ENCODE data around the gene TMCC1. TPM values are rescaled to one million over a fixed set of nuclear protein-coding genes. Genes with fewer than 3 reads are reported as not detected.
"Not testable (repeated sequence)": the region's sequence is repeated elsewhere in the genome, so short reads cannot be mapped to it uniquely, and the experiment has no call there.

Gene TMCC1
- 10 to 100 TPM; 22.5 to 26.0 (median 23.8) TPM for polyA plus RNA-seq (ENCODE audit: insufficient read length in 4 of 4)

DNA sequence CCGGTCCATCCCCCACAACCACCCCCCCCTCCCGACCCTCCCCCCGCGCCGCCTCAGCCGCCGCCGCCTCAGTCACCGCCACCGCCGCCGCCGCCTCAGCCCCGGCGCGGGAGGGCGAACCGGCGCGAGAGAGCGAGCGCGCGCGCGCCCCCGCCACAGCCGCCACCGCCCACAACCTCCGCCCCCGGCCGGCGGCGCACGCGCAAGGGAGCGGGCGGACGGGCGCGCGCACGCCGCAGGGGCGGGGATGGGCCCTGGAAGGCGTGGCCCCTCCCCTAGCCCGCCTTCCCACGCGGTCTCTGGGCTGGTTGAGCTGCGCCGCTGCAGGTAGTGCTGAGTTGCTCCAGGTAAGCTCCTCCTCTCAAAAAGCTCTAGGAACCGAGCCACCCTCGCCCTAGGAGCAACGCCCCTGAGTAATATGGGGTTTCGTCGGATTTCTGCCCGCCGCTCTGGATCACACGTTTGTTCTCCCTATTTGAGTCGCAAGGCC, at the start of gene TMCC1:
TMCC1 (minus strand) TSS at position 131 of the 490 bp plus-strand sequence.
- DNase-seq (ENCODE audit: low read depth in 4 of 4, low spot score in 3 of 4): peak; percentile 76 to 86 (median 83)

DNA sequence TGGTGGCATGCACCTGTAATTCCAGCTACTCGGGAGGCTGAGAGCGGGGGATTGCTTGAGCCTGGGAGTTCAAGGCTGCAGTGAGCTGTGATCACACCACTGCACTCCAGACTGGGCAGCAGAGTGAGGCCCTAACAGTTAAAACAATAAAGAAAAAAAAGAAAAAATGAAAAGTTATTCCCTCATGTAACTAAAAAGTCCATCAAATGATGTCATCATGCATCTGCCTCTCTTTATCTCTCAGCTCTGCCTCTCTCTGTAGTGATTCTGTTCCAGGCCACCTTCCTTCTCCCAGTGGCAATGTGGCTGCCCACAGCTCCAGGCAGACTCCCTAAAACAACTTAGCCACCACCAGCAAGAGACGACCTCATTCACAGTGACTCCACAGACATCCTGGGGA, 49.5 kb upstream of the TMCC1 start:
- no peak for DNase-seq (ENCODE audit: low read depth in 4 of 4, low spot score in 3 of 4)

DNA sequence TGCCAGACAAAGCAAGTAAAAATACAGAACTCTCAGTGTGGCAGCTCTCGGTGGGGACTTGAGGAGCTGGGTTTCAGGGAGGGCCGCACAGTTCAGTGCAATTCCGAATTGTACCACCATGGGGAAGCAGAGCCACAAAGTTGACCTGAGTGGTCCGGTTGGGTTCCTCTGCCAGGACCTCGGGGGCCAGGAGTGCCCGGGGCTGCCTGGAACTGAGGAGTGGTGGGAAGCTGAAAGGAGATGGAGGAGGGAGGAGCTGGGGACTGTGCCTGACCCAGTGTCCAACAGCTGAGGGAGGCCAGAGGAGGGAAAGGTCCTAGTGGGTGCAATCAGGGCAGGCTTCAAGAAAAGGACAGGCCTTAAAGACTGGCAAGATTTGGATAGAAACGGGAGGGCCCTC, 48.8 kb upstream of the TMCC1 start:
- peak in 3 of 4 donors; percentile 37 to 42 (median 37) for DNase-seq (ENCODE audit: low read depth in 4 of 4, low spot score in 3 of 4)

DNA sequence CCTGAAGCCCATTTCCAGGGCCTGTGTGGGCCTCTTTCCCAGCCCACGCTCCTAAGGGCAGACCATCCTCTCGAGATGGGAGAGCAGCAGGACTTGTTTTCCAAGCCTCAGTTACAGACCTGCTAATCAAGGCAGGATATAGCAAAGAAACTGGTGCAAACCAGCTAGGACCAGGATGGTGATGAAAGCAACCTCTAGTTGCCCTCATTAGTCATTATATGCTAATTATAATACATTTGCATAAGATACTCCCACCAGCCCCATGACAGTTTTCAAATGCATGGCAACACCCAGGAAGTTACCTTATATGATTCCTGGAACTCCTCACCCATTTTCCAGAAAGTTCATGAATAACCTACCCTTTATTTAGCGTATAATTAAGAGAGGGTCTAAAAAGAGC, 46.6 kb upstream of the TMCC1 start:
- no peak for DNase-seq (ENCODE audit: low read depth in 4 of 4, low spot score in 3 of 4)

DNA sequence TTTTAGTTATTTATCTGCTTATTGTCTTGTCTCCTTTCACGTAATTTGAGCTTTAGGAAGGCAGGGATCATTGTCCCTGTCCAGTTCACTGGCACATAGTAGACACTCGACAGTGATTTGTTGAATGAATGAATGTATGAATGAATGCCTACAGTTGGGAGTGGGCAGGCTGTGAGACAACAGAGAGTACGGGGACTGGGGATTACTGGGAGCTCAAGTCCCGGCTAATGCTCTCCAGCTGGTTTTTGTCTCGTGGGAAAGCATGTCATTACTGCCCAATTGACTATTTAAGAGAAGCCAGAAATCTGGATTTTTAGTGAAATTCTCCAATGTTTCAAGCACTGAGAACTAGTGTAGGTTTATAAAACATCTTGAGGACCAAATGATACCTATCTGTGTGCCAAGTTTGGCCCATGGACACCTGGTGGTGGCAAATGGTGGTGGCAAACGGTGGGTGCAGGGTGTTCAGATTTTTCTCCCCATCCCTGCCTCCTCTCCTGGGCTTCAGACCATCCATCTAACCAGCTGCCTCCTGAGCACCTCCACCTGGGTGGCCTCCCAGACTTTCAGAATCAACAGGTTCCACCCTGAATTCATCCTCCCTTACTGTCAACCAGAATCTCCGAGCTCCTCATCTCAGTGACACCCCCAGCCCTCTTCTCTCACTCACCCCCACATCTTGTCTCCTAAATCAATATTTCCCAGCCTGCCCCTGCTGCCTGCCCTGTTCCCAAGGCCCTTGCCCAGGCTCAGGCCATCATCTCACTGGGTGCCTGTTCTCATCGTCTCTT, 44.8 kb upstream of the TMCC1 start:
- no peak for DNase-seq (ENCODE audit: low read depth in 4 of 4, low spot score in 3 of 4)

DNA sequence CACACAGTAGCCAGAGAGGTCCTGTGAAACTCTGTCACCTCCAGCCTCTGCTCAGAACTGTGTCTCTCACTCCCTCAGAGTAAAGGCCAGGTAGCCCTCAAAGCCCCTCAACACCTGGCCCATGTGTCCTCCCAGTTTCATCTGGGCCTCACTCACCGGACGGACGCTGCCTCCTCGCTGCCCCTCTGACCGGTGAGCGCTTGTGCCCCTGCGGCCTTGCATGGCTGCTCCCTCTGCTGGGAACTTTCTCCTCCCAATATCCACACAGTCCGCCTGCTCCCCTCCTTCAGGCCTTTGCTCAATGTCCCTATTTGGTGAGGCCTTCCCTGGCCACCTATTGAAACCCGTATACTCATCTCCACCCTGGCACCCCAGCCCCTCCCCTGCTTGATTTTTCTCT, 44.2 kb upstream of the TMCC1 start:
- DNase-seq (ENCODE audit: low read depth in 4 of 4, low spot score in 3 of 4): no peak

DNA sequence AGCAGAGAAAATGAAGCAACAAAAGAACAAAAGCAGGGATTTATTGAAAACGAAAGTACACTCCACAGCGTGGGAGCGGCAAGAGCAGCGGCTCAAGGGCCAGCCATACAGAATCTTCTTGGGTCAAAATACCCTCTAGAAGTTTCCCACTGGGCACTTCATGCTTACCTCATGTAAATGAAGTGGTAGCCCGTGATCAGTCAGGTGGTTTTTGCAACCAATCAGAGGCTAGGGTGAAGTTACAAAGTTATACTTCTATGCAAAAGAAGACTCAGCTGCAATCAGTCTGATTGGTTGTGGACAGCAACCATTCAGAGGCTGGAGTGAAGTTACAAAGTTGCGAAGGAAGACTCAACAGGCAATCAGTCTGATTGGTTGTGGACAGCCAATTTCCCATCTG, 43.2 kb upstream of the TMCC1 start:
- no peak for DNase-seq (ENCODE audit: low read depth in 4 of 4, low spot score in 3 of 4)

DNA sequence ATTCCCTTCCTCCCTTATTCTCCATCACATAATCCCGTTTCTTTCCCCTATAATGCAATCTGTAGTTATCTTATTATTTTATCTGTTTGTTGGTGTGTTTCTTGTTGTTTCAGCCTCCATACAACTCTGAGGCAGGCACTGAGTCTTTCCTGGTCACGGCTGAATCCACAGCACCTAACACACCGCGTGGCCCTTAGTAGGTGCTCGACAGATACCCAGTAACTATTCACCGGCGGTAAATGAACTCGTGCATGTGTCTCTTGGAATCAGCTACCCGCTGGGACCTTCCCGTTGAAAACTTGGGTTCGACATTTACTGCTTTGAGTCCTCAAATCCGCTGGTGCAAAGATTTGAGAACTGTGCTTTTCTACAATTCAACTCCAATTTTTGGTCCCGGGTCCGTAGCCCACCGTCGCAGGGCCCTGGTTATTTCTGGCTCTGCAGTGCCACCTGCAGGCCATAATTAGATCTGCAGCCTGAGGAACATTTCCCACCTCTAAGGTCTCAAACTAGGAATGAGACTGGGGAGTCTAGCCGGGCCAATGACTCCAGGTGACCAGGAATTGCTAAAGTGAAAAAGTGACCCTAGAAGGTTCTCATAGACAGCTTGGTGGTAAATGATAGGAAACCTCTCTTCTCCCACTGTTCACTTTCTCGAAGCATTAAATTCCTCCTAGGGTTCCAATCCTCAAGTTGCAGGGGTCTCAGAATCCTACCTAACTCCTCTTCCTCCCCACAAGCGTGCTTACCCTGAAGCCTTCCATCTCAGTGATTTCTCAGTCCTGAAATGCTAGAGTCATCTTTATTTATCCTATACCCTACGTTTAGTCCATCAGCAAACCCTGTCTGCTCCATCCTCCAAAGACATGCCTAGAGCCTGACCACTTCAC, 41.0 kb upstream of the TMCC1 start:
- DNase-seq (ENCODE audit: low read depth in 4 of 4, low spot score in 3 of 4): peak in 2 of 4 donors; percentile 27 to 33

DNA sequence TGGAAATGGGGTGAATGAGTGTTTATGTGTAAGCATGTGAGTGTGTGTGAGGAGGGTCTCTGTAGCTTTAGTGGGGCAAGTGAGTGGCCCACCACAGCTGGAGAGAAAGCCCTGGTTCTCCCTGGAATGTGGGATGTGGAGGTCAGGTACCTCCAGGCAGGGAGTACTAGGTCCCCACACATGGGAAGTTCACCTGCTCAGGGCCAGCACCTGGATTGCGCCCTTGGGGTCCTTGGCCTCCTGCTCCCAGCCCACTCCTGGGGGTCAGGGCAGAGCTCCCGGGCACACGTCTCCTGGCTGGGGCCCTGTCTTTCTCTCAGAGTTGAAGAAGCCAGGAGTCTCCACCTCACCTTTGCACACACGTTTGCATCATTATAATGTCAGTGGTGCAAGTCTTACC, 40.0 kb upstream of the TMCC1 start:
- DNase-seq (ENCODE audit: low read depth in 4 of 4, low spot score in 3 of 4): no peak

DNA sequence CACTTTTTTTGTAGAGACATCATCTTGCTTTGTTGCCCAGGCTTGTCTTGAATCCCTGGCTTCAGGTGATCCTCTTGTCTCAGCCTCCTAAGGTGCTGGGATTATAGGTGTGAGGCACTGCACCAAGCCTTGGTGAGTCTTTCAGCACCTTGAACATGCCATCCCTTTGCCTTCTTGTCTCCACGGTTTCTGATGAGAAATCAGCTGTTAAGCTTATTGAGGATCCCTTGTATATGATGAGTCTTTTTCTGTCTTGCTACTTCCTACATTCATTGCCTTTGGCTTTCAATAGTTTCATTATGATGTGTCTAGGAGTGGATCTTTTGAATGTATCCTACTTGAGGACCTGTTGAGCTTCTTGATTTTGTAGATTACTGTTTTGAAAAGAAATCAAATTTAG, 35.9 kb upstream of the TMCC1 start:
- DNase-seq (ENCODE audit: low read depth in 4 of 4, low spot score in 3 of 4): no peak

DNA sequence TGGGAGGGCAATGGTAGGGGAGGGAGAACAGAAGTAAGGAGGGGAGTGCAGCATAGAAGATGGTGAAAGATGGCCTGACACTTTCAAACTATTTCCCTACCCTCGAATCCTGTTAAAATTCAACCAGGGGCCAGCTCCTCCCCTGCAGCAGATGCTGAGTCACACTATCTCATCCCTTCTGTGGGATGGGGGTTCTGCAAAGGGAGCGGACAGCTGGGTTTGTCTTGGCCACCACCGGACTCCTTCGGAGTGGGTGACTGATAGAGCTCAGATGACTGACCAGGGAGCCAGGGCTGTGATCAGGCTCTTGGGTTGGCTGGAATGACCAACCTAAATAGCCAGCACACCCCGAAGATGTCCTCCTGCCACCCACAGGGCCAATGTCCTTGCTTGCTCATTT, 33.6 kb upstream of the TMCC1 start:
- DNase-seq (ENCODE audit: low read depth in 4 of 4, low spot score in 3 of 4): no peak

DNA sequence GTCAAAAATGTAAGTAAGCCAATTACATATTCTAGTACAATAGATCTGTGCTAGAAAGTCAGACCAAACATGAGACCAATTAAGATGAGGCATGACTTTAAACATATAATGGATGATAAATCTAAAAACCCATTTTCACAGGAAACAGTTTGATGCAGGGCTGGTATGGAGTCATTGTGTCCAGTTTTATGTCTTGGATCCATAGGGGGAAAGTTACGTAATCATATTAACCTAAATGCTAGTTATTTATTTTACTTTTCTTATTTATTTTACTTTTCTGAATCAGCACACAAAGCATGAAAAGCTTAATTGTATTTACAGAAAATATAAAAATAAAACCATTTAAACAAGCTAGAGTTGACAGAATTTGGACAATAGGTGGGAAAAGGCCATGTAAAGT, 26.3 kb upstream of the TMCC1 start:
- DNase-seq (ENCODE audit: low read depth in 4 of 4, low spot score in 3 of 4): no peak

DNA sequence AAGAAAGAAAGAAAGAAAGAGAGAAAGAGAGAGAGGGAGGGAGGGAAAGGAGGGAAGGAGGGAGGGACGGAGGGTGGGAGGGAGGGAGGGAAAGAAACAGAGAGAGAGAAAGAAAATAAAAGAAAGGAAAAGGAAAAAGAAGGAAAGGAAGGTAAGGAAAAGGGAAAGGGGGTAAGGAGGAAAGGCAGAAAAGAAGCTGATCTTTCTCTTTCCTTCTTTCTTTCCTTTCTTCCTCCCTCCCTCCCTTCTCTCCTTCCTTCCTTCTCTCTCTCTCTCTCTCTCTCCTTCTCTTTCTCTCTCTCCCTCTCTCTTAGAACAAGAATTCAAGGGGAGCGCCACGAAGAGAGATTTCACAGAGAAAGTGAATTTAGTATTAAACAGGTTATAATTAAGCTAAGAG, 25.8 kb upstream of the TMCC1 start:
- no peak for DNase-seq (ENCODE audit: low read depth in 4 of 4, low spot score in 3 of 4)

DNA sequence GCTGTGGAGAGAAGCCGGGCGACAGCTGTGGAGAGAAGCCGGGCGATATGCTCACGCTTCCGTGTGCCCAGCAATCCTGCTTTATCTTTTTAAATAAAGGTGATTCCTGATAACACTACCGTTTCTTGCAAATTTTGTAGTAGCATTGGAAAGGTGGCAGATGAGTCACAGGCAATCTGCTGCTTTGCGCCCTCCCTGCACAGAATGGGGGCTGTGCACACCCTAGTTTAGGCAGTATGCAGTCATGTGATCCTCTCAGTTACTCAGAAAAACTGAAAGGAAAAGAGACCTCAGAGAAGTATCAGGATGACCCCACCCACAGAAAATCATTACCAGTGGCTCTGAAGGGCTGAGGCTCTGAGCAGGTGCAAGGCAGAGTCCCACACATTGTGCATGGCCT, 24.9 kb upstream of the TMCC1 start:
- no peak for DNase-seq (ENCODE audit: low read depth in 4 of 4, low spot score in 3 of 4)

DNA sequence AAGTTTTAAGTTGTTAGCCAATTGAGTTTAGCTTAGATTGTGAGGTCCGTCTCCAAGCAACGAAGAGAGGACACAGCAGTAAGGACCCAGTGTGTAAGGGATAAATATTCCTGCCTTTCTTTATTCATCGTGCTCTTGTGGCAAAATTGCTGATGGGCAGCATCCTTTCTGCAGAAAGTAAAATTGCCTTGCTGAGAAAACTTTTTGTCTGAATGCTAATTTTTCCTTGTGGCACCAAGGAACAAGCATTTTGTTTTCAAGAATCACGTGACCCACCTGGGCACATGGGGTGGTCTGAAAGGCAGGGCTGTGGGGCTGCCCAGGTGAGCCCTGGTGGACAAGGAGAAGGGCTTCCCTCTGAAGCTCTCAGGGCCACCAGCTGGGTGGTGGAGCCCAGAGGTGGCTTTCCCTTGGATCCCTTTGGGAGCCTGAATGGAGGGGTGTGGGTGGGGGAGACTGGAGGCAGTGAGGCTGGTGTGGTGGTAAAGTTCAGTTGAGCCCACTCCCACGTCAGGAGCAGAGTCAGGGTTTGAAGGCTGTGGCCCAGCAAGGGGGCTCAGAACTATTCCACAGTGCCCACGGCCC, 24.0 kb upstream of the TMCC1 start:
- no peak for DNase-seq (ENCODE audit: low read depth in 4 of 4, low spot score in 3 of 4)

DNA sequence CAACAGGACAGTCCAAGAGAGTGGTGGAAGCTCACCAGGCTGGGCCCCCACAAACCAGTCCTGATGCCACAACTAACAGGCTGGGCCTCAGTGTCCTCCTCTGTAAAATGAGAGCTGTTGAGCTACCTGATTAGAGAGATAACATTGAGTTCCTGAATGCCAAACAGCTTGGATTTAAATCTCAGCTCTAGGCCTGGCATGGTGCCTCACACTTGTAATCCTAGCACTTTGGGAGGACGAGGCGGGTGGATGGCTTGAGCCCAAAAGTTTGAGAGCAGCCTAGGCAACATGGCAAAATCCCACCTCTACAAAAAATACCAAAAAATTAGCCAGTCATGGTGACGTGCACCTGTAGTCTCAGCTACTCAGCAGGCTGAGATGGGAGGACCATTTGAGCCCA, 20.1 kb upstream of the TMCC1 start:
- DNase-seq (ENCODE audit: low read depth in 4 of 4, low spot score in 3 of 4): no peak

DNA sequence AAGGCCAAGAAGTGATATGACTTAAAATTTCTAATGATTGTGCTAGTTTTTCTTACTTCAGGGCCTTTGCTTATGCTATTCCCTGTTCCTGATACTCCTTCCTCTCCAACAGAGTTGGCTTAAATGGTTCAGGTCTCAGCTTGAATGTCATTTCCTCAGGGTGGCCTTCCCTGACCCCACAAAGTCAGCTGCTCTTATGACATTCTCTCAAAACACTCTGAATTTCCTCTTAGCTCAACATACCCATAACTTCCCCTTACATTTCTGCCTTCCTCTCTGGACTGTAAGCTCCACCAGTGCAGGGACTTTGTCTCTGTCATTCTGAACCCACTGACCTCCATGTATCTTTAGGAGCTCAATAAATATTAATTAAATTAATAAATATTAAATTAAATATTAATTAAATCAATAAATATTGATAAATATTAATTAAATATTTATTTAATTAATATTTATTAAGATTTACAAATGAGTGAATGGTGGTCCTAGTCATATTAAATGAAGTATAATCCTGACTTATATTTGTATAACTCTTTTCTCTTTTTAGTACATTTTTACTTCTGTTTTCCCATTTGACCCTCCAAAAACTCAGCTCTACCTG, 17.9 kb upstream of the TMCC1 start:
- DNase-seq (ENCODE audit: low read depth in 4 of 4, low spot score in 3 of 4): no peak

DNA sequence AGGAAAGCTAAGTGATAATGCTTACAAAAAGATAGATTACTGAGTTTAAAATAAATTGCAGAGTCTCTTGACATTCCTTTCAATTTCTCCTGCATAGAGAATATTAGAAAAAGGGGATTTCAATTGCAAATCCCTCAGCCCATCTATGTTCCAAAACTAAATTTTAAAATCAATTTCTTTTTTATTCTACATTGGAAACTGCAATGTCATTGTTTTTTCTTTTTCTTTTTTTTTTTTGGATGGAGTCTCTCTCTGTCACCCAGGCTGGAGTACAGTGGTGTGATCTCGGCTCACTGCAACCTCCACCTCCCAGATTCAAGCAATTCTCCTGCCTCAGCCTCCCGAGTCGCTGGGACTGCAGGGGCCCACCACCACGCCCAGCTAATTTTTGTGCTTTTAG, 15.7 kb upstream of the TMCC1 start:
- not testable (repeated sequence) for DNase-seq (ENCODE audit: low read depth in 4 of 4, low spot score in 3 of 4)

DNA sequence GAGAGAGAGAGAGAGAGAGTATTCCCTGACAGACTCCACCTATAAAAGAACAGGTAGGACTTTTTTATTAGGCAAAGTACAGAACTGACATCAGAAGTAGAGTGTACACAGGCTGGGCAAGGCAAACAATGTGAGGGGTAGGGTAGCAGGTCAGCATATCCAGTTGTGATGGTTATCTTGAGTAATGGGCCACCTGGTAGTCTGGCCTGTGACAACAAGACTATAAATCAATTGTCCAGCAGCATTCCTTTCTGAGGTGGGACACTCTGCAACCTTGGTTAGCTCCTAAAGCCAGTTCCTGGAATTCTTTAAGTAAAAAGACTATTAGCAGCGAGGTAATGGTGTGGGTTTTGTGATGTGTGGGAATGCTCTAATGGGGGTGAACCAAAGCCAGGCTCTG, 14.9 kb upstream of the TMCC1 start:
- peak in 1 of 4 donors; percentile 7 for DNase-seq (ENCODE audit: low read depth in 4 of 4, low spot score in 3 of 4)

DNA sequence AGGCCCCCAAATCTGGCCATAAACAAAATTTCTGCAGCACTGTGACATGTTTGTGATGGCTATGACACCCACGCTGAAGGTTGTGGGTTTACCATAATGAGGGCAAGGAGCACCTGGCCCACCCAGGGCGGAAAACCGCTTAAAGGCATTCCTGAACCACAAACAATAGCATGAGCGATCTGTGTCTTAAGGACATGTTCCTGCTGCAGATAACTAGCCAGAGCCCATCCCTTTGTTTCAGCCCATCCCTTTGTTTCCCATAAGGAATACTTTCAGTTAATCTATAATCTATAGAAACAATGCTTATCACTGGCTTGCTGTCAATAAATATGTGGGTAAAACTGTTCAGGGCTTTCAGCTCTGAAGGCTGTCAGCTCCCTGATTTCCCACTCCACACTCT, 7.8 kb upstream of the TMCC1 start:
- DNase-seq (ENCODE audit: low read depth in 4 of 4, low spot score in 3 of 4): not testable (repeated sequence)

DNA sequence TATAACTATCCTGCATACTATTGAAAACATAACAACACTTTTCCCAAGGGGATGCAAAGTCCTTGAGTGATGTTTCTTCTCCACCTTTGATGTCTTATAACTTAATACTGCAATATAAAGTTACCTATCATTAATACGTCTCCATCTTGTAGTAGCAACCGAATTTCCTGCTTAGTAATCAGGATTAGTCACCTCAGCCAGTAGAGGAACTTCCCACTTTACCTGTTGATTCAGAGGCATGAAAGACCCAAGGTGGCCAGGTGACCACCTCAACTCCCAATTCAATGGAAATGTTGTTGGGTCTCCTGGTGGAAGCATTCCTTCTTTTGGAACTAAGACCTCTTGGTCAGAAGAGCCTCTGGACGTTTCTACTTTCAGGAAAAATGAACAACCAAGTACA, 3.5 kb upstream of the TMCC1 start:
- DNase-seq (ENCODE audit: low read depth in 4 of 4, low spot score in 3 of 4): no peak

Data from left renal pelvis (tissue), 4 donors.